DMS 273 (cell line): ENCODE measurements around the gene SCART1.
A peak's percentile ranks its signal among the peaks of the same experiment; 100 is the strongest.
"Not testable (repeated sequence)": the region's sequence is repeated elsewhere in the genome, so short reads cannot be mapped to it uniquely, and the experiment has no call there.

Experiments used
- DNase-seq: peaks from one replicate; lab custom pipeline; 2025; ENCODE audit not compliant: unreplicated experiment; lab: John Stamatoyannopoulos, UW

SCART1 gene

GRCh38 chr10:133471300-133472109 is 17.8 kb downstream of the SCART1 start:
- no peak for DNase-seq

GRCh38 chr10:133473270-133473669 is 19.5 kb downstream of the SCART1 start:
- no peak for DNase-seq

DNA sequence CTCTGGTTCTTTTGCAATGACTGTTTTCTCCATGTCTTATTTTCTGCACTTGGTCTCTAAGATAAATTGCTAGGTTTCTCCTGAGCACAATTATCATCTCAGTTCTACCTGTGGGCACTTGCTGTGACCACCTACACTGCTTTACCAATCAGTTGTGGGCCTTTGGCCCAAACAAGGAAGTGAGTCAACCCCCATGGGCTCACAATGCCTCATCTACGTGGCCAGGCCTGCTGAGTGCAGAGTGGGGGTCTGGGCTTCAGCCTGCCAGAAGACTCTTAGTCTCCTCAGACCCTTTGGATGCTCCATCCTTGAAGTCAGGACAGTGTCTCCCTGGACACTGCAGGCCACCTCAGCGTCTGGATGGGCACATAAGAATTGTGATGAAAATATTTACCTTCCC is 20.3 kb downstream of the SCART1 start:
- DNase-seq: no peak

- DNase-seq: no peak
Measured at GRCh38 chr10:133474665-133475424, 21.1 kb downstream of the SCART1 start.

GRCh38 chr10:133475425-133475734 is 21.6 kb downstream of the SCART1 start:
- DNase-seq: no peak

DNA sequence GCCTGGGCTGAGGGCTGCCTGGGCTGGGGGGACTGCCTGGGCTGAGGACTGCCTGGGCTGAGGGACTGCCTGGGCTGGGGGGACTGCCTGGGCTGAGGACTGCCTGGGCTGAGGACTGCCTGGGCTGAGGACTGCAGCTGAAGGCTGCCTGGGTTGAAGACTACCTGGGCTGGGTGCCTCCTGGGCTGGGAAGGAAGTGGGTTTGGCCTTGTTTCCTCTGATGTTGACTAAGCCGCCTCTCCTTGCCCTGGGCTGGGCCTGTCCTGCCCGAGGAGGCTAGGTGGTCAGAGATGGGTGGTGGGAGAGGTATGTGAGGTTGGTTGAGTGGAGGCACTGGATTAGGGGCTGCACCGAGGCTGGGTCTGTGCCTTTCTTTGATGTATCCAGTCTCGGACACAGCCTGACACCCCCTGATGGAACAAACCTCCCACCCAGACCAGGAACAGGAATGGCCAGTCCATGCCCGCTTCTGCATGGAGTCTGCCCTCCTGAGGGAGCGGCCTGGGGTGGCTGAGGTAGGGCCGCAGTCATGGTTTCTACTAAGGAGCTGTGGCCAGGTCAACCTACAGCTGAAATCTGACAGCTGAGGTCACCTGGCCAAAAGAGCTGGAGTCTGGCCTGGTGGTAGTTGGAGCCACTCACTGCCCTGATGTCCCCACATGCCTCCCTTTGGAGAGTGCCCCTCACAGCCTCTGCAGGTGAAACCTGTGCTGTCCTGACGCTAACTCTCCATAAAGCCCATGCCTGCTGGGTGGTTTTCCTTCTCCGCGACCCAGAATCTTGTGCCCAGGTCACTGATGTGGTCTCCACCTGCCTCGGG is 22.3 kb downstream of the SCART1 start:
- no peak for DNase-seq

DNA sequence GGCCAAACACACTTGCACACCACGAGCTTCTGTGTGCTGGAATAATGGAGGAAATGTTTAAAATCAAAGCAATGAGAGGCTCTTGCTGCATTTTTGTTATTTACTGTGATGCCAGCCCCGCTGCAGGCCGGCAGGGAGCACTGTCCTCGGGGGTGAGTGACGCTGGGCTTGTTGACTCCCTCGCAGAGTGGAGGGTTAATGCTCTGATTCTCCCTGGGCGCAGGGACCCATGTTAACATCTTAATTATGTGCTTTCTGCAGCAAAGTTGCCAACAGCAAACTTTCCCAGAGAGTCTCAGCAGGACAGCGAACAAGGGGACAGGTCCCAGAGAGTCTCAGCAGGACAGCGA is 22.9 kb downstream of the SCART1 start:
- DNase-seq: no peak

- DNase-seq: no peak
Measured at GRCh38 chr10:133481086-133481643, 27.4 kb downstream of the SCART1 start.

- DNase-seq: no peak
Measured at GRCh38 chr10:133481657-133482056, 27.9 kb downstream of the SCART1 start.

GRCh38 chr10:133484818-133485217 is 31.1 kb downstream of the SCART1 start:
- DNase-seq: no peak

DNA sequence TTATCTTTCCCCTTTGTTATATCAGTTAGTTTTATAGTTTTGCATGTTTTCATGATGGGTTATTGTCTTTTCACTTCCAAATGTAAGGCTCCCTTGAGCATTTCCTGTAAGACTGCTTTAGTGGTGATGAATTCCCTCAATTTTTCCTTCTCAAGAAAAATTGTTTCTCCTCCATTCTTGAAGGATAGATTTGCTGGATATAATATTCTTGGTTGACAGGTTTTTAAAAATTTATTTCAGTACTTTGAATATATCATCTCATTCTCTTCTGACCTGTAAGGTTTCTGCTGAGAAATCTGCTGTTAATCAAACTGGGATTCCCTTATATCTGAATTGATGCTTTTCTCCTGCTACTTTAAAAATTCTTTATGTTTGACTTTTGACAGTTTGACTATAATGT is 33.3 kb downstream of the SCART1 start:
- no peak for DNase-seq

DNA sequence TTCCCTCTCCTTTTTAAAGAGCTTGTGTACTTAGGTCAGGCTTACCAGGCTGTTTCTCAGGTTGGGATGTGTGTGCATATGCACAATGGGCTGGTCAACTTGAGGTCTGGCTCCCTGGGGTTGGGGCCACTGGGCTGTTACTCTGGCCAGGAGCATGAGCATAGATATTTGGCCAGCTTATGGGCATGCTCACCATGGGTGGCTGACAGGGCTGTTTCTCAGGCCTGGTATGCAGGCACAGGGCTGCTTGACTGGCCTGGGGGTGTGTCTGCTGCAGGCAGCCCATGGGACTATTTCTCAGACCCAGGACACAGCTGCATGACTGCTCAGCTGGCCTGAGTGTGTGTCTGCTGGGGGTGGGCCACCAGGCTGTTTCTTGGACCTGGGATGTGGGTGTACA is 34.6 kb downstream of the SCART1 start:
- no peak for DNase-seq

DNA sequence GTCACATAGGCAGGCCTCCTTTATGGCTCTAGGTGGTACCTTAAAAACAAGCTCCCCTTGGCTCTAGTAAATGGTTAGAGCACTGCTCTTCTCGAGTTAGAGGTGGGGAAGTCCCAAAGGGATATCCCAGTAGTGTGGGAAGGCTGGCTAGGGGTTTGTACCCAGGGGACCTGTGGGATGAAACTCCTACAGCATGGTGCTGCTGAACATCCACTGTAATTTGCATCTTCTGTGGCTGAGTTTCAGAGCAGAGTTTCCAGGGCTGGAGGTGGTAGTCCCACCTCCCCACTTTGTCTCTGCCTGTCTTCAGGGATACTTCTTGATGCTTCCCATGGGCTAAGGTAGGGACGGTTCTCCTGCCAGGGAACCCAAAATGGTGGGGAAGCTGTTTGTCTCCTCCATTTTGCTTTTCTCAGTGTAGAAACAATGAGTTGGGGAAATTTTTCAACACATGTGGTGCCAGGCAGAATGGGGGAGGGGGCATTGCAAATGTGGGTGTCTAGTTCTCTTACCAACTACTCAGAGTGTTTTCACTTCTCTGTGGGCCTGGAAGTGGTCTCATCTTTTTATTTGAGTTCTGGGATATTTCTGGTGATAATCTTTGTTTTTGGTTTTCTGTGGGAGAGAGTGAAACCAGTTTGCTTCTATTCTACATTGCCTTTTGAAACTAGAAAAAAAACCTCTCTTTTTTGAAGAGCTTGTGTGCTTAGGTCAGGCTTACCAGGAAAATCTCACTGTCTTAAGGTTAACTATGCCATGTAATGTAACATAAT is 36.3 kb downstream of the SCART1 start:
- no peak for DNase-seq

- DNase-seq: not testable (repeated sequence)
Measured at GRCh38 chr10:133493562-133493961, 39.8 kb downstream of the SCART1 start.

DNA sequence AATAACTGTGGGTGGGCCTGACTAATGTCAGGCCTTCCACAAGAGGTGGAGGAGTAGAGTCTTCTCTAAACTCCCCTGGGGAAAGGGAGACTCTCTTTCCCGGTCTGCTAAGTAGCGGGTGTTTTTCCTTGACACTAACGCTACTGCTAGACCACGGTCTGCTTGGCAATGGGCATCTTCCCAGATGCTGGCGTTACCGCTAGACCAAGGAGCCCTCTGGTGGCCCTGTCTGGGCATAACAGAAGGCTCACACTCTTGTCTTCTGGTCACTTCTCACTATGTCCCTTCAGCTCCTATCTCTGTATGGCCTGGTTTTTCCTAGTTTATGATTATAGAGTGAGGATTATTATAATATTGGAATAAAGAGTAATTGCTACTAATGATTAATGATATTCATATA is 43.6 kb downstream of the SCART1 start:
- DNase-seq: peak; percentile 29

DNA sequence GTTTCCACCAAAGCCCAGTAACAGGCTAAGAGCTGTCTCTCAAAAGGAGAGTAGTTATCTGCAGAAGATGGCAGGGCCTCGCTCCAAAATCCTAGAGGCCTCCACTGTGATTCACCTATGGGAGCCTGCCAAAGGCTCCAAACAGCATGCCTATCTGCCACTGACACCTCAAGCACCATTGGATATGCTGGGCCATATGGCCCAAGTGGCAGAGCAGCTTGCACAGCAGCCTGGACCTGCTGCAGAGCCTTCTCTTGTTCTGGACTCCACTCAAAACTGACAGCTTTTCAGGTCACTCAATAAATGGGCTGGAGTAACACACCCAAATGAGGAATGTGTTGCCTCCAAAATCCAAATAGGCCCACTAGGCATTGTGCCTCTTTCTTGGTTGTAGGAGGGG is 45.4 kb downstream of the SCART1 start:
- not testable (repeated sequence) for DNase-seq

- not testable (repeated sequence) for DNase-seq
Measured at GRCh38 chr10:133500897-133501296, 47.2 kb downstream of the SCART1 start.

DNA sequence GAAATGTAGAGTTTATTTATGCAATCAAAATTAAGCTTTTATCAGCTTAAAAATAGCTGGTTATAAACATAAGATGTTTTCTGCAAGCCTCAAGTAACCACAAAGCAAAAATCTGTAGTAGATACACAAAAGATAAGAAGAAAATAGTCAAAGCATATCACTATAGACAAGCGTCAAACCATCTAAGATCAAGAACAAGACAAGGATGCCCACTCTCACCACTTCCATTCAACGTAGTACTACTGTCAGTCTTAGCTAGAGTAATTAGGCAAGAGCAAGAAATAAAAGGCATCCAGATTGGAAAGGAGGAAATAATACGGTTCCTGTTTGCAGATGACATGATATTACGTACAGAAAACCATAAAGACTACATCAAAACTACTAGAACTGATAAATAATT is 56.0 kb downstream of the SCART1 start:
- DNase-seq: no peak

GRCh38 chr10:133511408-133511807 is 57.7 kb downstream of the SCART1 start:
- DNase-seq: no peak

GRCh38 chr10:133511907-133512528 is 58.3 kb downstream of the SCART1 start:
- no peak for DNase-seq
